ENCODE results near the gene ATP13A3. TPM values are rescaled to one million over a fixed set of nuclear protein-coding genes. Genes with fewer than 3 reads are reported as not detected.
A peak's percentile ranks its signal among the peaks of the same experiment; 100 is the strongest.

ATP13A3 gene
- total and polyA plus RNA-seq, 4 donors, result 38.2 to 149 (median 97.2) TPM

DNA sequence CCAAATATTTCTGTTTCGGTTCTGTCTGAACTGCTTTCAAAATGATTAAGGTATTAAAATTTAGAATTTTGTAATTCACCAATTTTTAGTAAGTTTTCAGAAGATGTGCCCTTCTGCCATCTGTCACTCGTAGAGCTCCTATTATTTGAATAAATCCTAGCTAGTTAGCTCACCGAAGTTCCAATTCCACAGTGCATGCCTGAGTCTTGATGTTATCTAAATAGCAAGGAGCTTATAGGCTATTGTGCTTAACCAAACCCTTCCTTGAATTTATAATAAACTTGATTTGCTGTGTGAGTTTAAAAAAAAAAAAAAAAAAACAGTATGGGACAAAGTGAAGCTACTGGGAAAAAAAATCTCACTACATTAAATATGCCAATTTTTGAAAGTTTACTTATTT, 18.7 kb downstream of the ATP13A3 start:
- Histone ChIP-seq H3K4me1 (ENCODE audit: control insufficient read depth, insufficient read depth, low read length) (no peaks in the 10 kb centered on the region), H3K9me3 (ENCODE audit: control insufficient read depth, insufficient read depth, low read length) (no peaks in the 10 kb centered on the region), H3K27ac (ENCODE audit: low read depth, low read length) (no peak overlapping the region), H3K27me3 (ENCODE audit: control insufficient read depth, insufficient read depth, low read length) (no peaks in the 10 kb centered on the region), H3K4me3 (ENCODE audit: low read depth, low read length) (no peak overlapping the region), H3K36me3 (ENCODE audit: control insufficient read depth, insufficient read depth, low read length) (no peaks in the 10 kb centered on the region)
- WGBS (ENCODE audit: insufficient coverage), result no CpG with 5 or more reads among the region's 3 CpGs
- DNase-seq (ENCODE audit: low read depth in 4 of 6, low spot score in 6 of 6), result no peak

DNA sequence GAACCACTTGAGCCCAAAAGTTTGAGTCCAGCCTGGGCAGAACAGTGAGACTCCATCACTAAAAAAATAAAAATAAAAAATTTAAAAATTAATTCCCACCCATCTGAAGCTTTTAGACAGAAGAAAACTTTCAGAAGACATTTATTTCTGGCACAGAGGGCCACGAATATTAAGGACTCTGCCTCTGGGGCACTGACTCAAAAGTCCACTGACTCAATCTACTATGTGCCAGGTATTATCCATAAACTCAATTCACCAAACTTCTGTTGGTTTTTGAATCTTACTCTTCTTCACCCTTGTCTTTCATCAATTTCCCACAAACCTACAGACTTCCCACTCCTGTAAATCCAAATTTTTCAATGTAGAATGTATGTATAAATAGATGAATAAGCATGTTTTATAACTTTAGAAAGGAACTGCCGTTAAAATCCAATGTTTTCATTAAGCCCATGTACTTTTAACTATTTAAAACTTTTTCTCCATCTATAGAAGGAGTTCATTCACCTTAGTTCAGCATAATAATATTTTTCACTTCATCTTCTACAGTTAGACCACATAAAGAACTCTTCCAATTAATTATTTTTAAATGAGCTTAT, 19.9 kb downstream of the ATP13A3 start:
- no peaks in the 10 kb centered on the region for H3K27me3 ChIP-seq (ENCODE audit: control insufficient read depth, insufficient read depth, low read length)
- H3K4me1 ChIP-seq (ENCODE audit: control insufficient read depth, insufficient read depth, low read length), result no peaks in the 10 kb centered on the region
- H3K4me3 ChIP-seq (ENCODE audit: low read depth, low read length), result no peak overlapping the region
- H3K27ac ChIP-seq (ENCODE audit: low read depth, low read length), result no peak overlapping the region
- 100% methylated on average over 1 of the region's 2 CpGs for WGBS (ENCODE audit: insufficient coverage)
- no peaks in the 10 kb centered on the region for H3K36me3 ChIP-seq (ENCODE audit: control insufficient read depth, insufficient read depth, low read length)
- DNase-seq (ENCODE audit: low read depth in 4 of 6, low spot score in 6 of 6), result no peak
- H3K9me3 ChIP-seq (ENCODE audit: control insufficient read depth, insufficient read depth, low read length), result no peaks in the 10 kb centered on the region

DNA sequence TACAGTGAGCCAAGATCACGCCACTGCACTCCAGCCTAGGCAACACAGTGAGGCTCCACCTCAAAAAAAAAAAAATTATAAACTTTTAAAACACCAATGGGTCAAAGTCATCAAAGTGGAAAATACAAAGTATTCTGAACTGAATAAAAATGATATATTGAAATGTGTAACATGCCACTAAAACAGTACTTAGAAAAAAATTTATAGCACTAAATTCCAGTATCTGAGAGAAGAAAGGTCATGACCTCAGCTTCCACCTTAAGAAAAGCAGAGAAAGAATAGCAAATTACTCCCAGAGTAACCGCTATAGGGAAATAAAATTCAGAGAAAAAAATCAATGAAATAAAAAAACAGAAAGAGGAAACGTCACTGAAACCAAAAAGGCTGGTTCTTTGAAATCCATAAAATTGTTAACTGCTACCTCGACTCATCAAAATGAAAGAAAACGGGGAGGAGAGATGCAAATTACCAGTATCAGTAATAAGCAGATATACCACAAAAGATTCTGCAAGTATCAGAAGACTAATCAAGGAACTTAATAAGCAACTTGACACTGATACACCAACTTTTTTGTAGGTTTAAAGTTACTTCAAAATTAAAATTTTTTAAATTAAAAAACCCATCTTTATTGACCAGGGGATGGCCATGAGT, 20.8 kb downstream of the ATP13A3 start:
- no peak for DNase-seq (ENCODE audit: low read depth in 4 of 6, low spot score in 6 of 6)
- H3K9me3 ChIP-seq (ENCODE audit: control insufficient read depth, insufficient read depth, low read length), result no peaks in the 10 kb centered on the region
- no CpG with 5 or more reads among the region's 5 CpGs for WGBS (ENCODE audit: insufficient coverage)
- no peaks in the 10 kb centered on the region for H3K4me1 ChIP-seq (ENCODE audit: control insufficient read depth, insufficient read depth, low read length)
- no peaks in the 10 kb centered on the region for H3K36me3 ChIP-seq (ENCODE audit: control insufficient read depth, insufficient read depth, low read length)
- no peaks in the 10 kb centered on the region for H3K27me3 ChIP-seq (ENCODE audit: control insufficient read depth, insufficient read depth, low read length)
- no peak overlapping the region for H3K4me3 ChIP-seq (ENCODE audit: low read depth, low read length)
- H3K27ac ChIP-seq (ENCODE audit: low read depth, low read length), result no peak overlapping the region

DNA sequence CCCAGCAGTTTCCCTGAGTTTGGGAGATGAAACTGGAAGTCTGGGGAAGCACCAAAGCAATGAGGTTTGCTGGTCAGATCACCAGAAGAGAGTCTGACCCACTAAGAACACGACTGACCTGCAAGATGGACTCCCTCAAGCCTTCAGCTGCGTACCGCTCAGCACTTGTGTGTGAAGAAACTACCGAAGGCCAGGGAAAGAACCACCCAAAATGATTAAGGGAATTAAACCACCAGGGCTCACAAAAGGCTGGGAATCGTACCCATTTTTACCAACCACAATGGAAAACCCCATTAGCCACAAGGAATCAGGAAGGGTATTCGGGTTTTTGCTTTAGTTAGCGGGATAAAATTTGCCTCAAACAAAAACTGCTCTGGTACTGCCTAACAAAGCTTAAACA, 21.6 kb downstream of the ATP13A3 start:
- Histone ChIP-seq H3K27ac (ENCODE audit: low read depth, low read length) (no peak overlapping the region), H3K27me3 (ENCODE audit: control insufficient read depth, insufficient read depth, low read length) (no peaks in the 10 kb centered on the region), H3K4me1 (ENCODE audit: control insufficient read depth, insufficient read depth, low read length) (no peaks in the 10 kb centered on the region), H3K4me3 (ENCODE audit: low read depth, low read length) (no peak overlapping the region), H3K36me3 (ENCODE audit: control insufficient read depth, insufficient read depth, low read length) (no peaks in the 10 kb centered on the region), H3K9me3 (ENCODE audit: control insufficient read depth, insufficient read depth, low read length) (no peaks in the 10 kb centered on the region)
- WGBS (ENCODE audit: insufficient coverage), result 81% methylated on average over 4 of the region's 7 CpGs
- DNase-seq (ENCODE audit: low read depth in 4 of 6, low spot score in 6 of 6), result no peak

DNA sequence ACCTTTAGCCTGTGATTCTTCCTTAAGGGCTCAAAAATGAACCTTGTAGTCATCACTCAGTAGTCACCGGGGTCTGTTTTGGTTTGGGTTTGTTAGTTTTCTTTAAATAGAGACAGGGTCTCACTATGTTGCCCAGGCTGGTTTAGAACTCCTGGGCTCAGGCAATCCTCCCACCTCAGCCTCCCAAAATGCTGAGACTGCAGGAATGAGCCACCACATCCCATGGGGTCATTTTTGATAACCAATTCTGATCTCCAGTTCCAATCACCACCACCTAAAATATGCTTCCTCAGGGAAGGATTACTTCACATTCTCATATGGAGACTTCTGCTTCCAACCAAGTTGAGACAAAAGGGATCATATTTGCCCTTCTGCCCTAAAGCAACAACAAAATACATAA, 22.1 kb downstream of the ATP13A3 start:
- no peaks in the 10 kb centered on the region for H3K27me3 ChIP-seq (ENCODE audit: control insufficient read depth, insufficient read depth, low read length)
- no peaks in the 10 kb centered on the region for H3K4me1 ChIP-seq (ENCODE audit: control insufficient read depth, insufficient read depth, low read length)
- H3K36me3 ChIP-seq (ENCODE audit: control insufficient read depth, insufficient read depth, low read length), result no peaks in the 10 kb centered on the region
- H3K9me3 ChIP-seq (ENCODE audit: control insufficient read depth, insufficient read depth, low read length), result no peaks in the 10 kb centered on the region
- H3K4me3 ChIP-seq (ENCODE audit: low read depth, low read length), result no peak overlapping the region
- no CpG with 5 or more reads among the region's 1 CpG for WGBS (ENCODE audit: insufficient coverage)
- H3K27ac ChIP-seq (ENCODE audit: low read depth, low read length), result no peak overlapping the region
- DNase-seq (ENCODE audit: low read depth in 4 of 6, low spot score in 6 of 6), result no peak

DNA sequence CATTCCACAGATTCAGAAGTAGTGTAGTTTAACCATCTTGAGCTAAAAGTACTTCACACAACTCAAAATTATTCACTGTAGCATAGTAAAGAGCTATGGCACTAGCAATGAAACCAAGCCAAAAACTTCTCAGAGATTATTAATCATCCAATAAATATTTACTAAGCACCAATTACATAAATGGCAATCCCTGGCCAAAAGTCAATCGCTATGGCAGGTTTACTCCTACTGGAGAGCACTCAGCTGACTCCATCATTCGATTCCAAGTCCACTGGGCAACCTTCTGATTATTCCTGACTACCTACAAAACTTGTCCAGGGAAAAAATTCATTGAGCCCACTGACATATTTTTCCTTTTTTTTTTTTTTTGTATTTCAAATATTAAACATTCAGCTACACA, 23.9 kb downstream of the ATP13A3 start:
- 100% methylated on average over 1 of the region's 2 CpGs for WGBS (ENCODE audit: insufficient coverage)
- no peak overlapping the region for H3K4me3 ChIP-seq (ENCODE audit: low read depth, low read length)
- no peak for DNase-seq (ENCODE audit: low read depth in 4 of 6, low spot score in 6 of 6)
- no peak overlapping the region for H3K27ac ChIP-seq (ENCODE audit: low read depth, low read length)
- no peaks in the 10 kb centered on the region for H3K36me3 ChIP-seq (ENCODE audit: control insufficient read depth, insufficient read depth, low read length)
- no peaks in the 10 kb centered on the region for H3K9me3 ChIP-seq (ENCODE audit: control insufficient read depth, insufficient read depth, low read length)
- H3K4me1 ChIP-seq (ENCODE audit: control insufficient read depth, insufficient read depth, low read length), result no peaks in the 10 kb centered on the region
- H3K27me3 ChIP-seq (ENCODE audit: control insufficient read depth, insufficient read depth, low read length), result no peaks in the 10 kb centered on the region

DNA sequence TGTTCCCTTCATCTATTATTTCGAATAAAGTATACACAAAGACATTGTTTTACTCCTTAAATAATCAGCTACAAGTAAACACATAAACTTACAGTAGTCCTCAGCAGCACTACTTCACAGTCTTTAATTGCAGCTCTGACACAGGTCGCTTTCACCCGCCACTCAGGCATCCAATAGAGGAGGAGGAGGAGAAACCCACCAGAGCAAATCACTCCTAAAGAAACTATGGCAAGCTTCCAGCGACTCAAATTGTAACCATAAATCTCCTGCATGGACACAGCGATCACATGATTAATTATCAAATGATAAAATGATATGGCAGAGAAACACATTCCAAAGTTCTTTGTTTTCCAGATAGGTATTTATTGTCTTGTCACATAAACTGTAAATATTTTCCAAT, 26.2 kb downstream of the ATP13A3 start:
- Histone ChIP-seq H3K27me3 (ENCODE audit: control insufficient read depth, insufficient read depth, low read length) (no peaks in the 10 kb centered on the region), H3K4me3 (ENCODE audit: low read depth, low read length) (no peak overlapping the region), H3K4me1 (ENCODE audit: control insufficient read depth, insufficient read depth, low read length) (no peaks in the 10 kb centered on the region), H3K36me3 (ENCODE audit: control insufficient read depth, insufficient read depth, low read length) (no peaks in the 10 kb centered on the region), H3K9me3 (ENCODE audit: control insufficient read depth, insufficient read depth, low read length) (no peaks in the 10 kb centered on the region), H3K27ac (ENCODE audit: low read depth, low read length) (no peak overlapping the region)
- peak in 1 of 6 donors; percentile 35 for DNase-seq (ENCODE audit: low read depth in 4 of 6, low spot score in 6 of 6)
- WGBS (ENCODE audit: insufficient coverage), result 83% methylated on average over 1 of the region's 5 CpGs

DNA sequence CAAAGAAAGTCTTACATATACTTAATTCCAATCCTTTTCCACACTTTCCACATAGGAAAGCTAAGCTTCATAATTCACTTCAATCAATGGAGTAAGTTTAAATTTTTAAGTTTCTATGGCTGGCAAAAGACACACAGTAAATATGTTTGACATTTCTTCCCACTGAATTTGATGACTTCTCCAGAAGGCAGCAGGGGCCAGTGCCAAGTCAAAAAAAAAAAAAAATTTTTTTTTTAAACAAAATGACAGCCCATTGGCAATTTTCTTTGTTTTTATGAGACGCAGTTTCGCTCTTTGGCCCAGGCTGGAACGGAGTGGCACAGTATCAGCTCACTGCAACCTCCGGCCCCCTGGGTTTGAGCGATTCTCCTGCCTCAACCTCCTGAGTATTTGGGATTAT, 28.7 kb downstream of the ATP13A3 start:
- H3K27ac ChIP-seq (ENCODE audit: low read depth, low read length), result no peak overlapping the region
- 96% methylated on average over 3 of the region's 5 CpGs for WGBS (ENCODE audit: insufficient coverage)

DNA sequence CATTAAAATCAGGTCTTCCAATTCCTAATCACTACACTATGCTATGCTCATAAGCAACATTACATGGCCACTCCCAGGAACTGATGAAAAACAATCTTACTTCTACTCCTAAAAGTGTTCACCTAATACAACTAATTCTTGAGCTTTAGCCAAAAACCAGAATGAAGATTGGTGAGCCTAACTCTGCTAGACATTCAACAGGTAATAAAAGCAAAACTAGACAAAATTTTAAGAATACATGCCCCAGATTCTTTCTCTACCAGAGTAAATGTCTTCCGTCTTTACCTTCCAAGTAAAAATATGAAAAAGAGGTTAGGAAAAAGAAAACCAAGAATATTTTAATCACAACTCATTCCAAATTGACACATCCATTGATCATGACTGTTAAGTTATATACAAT, 31.3 kb downstream of the ATP13A3 start:
- no CpG with 5 or more reads among the region's 1 CpG for WGBS (ENCODE audit: insufficient coverage)
- Histone ChIP-seq H3K27ac (ENCODE audit: low read depth, low read length) (no peak overlapping the region), H3K4me1 (ENCODE audit: control insufficient read depth, insufficient read depth, low read length) (no peaks in the 10 kb centered on the region), H3K9me3 (ENCODE audit: control insufficient read depth, insufficient read depth, low read length) (no peaks in the 10 kb centered on the region), H3K4me3 (ENCODE audit: low read depth, low read length) (no peak overlapping the region), H3K36me3 (ENCODE audit: control insufficient read depth, insufficient read depth, low read length) (peaks cover 16% of the 10 kb centered on the region), H3K27me3 (ENCODE audit: control insufficient read depth, insufficient read depth, low read length) (no peaks in the 10 kb centered on the region)
- DNase-seq (ENCODE audit: low read depth in 4 of 6, low spot score in 6 of 6), result no peak

More for the DNA sequence above, 28.7 kb downstream of the ATP13A3 start:
- Histone ChIP-seq H3K27me3 (ENCODE audit: control insufficient read depth, insufficient read depth, low read length) (no peaks in the 10 kb centered on the region), H3K36me3 (ENCODE audit: control insufficient read depth, insufficient read depth, low read length) (peaks cover 6% of the 10 kb centered on the region), H3K9me3 (ENCODE audit: control insufficient read depth, insufficient read depth, low read length) (no peaks in the 10 kb centered on the region), H3K4me1 (ENCODE audit: control insufficient read depth, insufficient read depth, low read length) (no peaks in the 10 kb centered on the region), H3K4me3 (ENCODE audit: low read depth, low read length) (no peak overlapping the region)
- peak in 1 of 6 donors; percentile 59 for DNase-seq (ENCODE audit: low read depth in 4 of 6, low spot score in 6 of 6)

DNA sequence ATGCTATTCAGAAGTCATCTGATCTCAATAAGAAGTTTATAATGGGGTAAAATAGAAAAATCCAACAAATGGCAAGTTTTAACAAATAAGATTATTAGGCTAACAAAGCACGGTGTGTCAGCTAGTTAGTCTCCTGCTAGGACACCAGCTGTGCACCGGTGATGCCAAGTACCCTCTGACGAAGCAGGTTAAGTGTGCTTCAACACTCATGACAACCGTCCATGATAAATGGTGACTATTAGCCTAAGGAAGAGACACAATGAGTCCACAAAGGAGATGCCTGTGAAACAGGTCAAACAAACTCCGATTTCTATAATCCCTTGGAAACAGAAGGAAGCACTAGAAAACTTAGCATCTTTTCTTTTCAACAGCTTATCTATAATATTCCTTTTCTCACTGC, 36.5 kb downstream of the ATP13A3 start:
- 53% methylated on average over 4 of the region's 5 CpGs for WGBS (ENCODE audit: insufficient coverage)
- Histone ChIP-seq H3K4me3 (ENCODE audit: low read depth, low read length) (no peak overlapping the region), H3K4me1 (ENCODE audit: control insufficient read depth, insufficient read depth, low read length) (no peaks in the 10 kb centered on the region), H3K27ac (ENCODE audit: low read depth, low read length) (no peak overlapping the region), H3K36me3 (ENCODE audit: control insufficient read depth, insufficient read depth, low read length) (peaks cover 26% of the 10 kb centered on the region), H3K27me3 (ENCODE audit: control insufficient read depth, insufficient read depth, low read length) (no peaks in the 10 kb centered on the region), H3K9me3 (ENCODE audit: control insufficient read depth, insufficient read depth, low read length) (no peaks in the 10 kb centered on the region)
- no peak for DNase-seq (ENCODE audit: low read depth in 4 of 6, low spot score in 6 of 6)
